Activated naive CD4-positive, alpha-beta T cell (primary cell): ENCODE results near the gene ALPL.
"Not testable (repeated sequence)": the region's sequence is repeated elsewhere in the genome, so short reads cannot be mapped to it uniquely, and the experiment has no call there.

Experiments
- DNase-seq, 4 experiments: peaks; one replicate each; lab custom pipeline; 2025; lab: John Stamatoyannopoulos, UW

The ALPL gene

GRCh38 chr1:21559788-21560567 lies 50.8 kb downstream of the ALPL start:
- DNase-seq, result no peak

- no peak for DNase-seq
These were observed 51.9 kb downstream of the ALPL start for GRCh38 chr1:21560916-21561638.

GRCh38 chr1:21562896-21563295 lies 53.7 kb downstream of the ALPL start:
- DNase-seq, result no peak

- DNase-seq, result no peak
These were observed 54.7 kb downstream of the ALPL start for GRCh38 chr1:21563971-21564370.

- DNase-seq, result no peak
These were observed 55.4 kb downstream of the ALPL start for GRCh38 chr1:21564521-21565095.

GRCh38 chr1:21565285-21565684 lies 56.1 kb downstream of the ALPL start:
- DNase-seq, result no peak

GRCh38 chr1:21566361-21566760 lies 57.1 kb downstream of the ALPL start:
- DNase-seq, result not testable (repeated sequence)

- no peak for DNase-seq
These were observed 58.2 kb downstream of the ALPL start for GRCh38 chr1:21567241-21568005.

GRCh38 chr1:21568006-21568746 lies 59.0 kb downstream of the ALPL start:
- no peak for DNase-seq

GRCh38 chr1:21568809-21569385 lies 59.7 kb downstream of the ALPL start:
- no peak for DNase-seq

GRCh38 chr1:21569820-21570527 lies 60.8 kb downstream of the ALPL start:
- no peak for DNase-seq

GRCh38 chr1:21570528-21570875 lies 61.3 kb downstream of the ALPL start:
- DNase-seq, result no peak

- DNase-seq, result no peak
These were observed 61.7 kb downstream of the ALPL start for GRCh38 chr1:21570885-21571284.

GRCh38 chr1:21572221-21572620 lies 63.0 kb downstream of the ALPL start:
- no peak for DNase-seq

GRCh38 chr1:21572735-21573277 lies 63.6 kb downstream of the ALPL start:
- no peak for DNase-seq

- DNase-seq, result no peak
These were observed 64.3 kb downstream of the ALPL start for GRCh38 chr1:21573475-21573874.

- no peak for DNase-seq
These were observed 64.8 kb downstream of the ALPL start for GRCh38 chr1:21573971-21574465.

- DNase-seq, result no peak
These were observed 65.4 kb downstream of the ALPL start for GRCh38 chr1:21574466-21575151.

GRCh38 chr1:21575351-21575942 lies 66.2 kb downstream of the ALPL start:
- no peak for DNase-seq
